GM19372 (cell line): ENCODE data around the gene PATJ.
"Not testable (repeated sequence)": the region's sequence is repeated elsewhere in the genome, so short reads cannot be mapped to it uniquely, and the experiment has no call there.

ENCODE experiments used
- ATAC-seq: cut with Tn5 transposase; IDR thresholded peaks from one replicate; pipeline ENCODE4 v1.9.1; 2021; ENCODE audit warnings: mild to moderate bottlenecking, low read depth, moderate library complexity; ENCODE audit not compliant: unreplicated experiment

Gene PATJ

GRCh38 chr1:61741711-61742619 is at the start of gene PATJ:
PATJ (plus strand) TSS chr1:61742480; CDS start chr1:61762893, 20,413 bp downstream.
- peak; percentile 76 for ATAC-seq

GRCh38 chr1:61699911-61700851 is 42.1 kb upstream of the PATJ start:
- ATAC-seq = no peak

GRCh38 chr1:61708953-61709907 is 33.0 kb upstream of the PATJ start:
- no peak for ATAC-seq

- no peak for ATAC-seq
Measured at GRCh38 chr1:61709908-61710289, 32.4 kb upstream of the PATJ start.

GRCh38 chr1:61711257-61711656 is 31.0 kb upstream of the PATJ start:
- ATAC-seq = not testable (repeated sequence)

DNA sequence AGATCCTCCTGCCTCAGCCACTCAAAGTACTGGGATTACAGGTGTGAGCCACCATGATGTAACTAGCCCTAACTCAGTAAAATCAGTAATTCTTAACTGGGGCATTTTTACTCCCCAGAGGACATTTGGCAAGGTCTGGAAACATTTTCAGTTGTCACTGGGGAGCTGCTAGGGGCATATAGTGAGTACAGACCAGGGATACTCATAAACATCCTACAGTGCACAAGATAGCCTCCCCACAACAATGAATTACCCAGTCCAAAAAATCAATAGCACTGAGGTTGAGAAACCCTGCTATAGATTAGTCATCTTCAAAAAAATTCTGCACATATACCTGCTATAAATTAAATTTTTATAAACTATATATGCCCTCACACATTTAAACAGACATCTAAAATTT is 30.3 kb upstream of the PATJ start:
- no peak for ATAC-seq

DNA sequence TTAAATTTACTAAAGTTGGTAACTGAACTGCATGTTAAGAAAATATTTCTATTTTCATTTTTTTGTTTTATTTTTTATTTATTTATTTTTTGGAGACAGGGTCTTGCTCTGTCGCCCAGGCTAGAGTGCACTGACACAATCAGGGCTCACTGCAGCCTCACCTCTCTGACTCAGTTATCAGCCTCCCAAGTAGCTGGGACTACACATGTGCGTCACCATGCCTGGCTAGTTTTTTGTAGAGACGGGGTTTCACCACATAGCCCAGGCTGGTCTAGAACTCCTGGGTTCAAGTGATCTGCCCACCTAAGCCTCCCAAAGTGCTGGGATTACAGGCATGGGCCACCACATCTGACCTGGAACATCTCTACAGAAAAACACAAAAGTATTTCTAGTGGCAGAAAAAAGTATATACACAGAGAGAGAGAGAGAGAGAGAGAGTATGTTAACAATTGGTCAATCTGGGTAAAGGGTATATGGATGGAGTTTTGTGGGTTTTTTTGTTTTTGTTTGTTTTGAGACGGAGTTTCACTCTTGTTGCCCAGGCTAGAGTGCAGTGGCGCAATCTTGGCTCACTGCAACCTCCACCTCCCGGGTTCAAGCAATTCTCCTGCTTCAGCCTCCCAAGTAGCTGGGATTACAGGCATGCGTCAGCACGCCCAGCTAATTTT is 23.1 kb upstream of the PATJ start:
- not testable (repeated sequence) for ATAC-seq

DNA sequence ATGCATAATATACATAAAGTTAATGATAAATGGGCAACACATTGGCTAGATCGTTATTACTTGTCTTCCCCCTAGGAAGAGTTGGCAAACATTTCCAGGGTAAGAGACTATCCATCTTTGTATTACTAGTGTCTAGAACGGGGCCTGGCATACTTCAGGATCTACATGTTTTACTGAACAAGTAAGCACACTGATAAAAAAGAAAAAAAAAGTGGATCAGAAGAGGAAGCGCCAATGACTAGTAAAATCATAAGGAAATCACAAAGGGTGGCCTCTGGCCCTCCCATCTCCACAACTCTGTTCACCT is 17.8 kb upstream of the PATJ start:
- no peak for ATAC-seq

GRCh38 chr1:61724813-61725694 is 17.2 kb upstream of the PATJ start, which contains the start of gene TM2D1:
TM2D1 (minus strand) TSS chr1:61725141; CDS start chr1:61725120, 21 bp downstream.
- ATAC-seq = peak; percentile 99

- no peak for ATAC-seq
Measured at GRCh38 chr1:61727544-61727943, 14.7 kb upstream of the PATJ start.

- ATAC-seq = not testable (repeated sequence)
Measured at GRCh38 chr1:61730679-61731078, 11.6 kb upstream of the PATJ start.

DNA sequence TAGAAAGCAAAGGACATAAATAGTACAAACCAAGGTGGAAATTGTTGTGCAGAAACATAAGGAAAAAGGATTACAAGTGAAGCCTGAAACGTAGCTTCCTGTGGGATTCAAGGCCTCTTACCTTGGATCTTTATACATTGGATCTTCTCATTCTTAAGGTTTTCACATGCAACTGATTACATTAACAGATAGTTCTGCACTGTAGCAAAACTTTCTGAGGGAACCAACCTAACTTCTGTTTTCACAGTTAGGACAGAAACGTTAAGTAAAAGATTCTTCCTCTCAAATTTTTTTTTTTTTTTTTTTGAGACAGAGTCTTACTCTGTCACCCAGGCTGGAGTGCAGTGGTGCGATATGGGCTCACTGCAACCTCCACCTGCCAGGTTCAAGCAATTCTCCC is 9.6 kb upstream of the PATJ start:
- no peak for ATAC-seq

DNA sequence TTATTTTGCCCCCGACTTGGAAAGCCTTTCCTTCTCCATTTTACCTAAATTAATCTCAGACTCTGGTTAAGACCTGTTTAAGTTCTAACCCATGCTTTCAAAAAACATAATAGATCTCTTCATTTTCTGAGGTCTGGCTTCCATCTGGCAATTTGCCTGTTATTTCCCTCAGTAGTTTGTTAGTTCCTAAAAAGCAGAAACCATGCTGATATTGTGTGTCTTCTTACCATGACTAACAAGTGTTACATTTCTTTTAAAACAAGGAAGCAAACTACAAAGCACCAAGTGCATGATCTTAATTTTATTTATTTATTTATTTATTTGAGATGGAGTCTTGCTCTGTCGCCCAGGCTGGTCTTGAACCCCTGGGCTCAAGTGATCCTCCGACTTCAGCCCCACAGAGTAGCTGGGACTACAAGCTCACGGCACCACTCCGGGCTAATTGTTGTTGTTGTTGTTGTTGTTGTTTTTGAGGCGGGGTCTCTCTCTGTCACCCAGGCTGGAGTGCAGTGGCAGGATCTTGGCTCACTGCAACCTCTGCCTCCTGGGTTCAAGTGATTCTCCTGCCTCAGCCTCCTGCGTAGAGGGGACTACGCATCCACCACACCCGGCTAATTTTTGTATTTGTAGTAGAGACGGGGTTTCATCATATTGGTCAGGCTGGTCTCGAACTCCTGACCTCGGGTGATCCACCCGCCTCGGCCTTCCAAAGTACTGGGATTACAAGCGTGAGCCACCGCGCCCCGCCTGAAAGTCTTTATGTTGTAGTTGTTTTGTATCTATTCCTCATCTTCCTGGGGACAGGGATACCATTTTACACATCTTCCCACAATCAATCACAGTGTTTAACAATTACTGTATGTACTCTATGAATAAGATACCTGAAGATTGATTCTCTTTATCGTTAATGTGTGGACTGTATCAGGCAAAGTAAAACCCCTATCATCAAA is 1.3 kb upstream of the PATJ start:
- ATAC-seq = no peak

GRCh38 chr1:61742620-61743430 is 545 bp downstream of the PATJ start:
- ATAC-seq = peak; percentile 49

GRCh38 chr1:61743431-61743705 is 1.1 kb downstream of the PATJ start:
- no peak for ATAC-seq

DNA sequence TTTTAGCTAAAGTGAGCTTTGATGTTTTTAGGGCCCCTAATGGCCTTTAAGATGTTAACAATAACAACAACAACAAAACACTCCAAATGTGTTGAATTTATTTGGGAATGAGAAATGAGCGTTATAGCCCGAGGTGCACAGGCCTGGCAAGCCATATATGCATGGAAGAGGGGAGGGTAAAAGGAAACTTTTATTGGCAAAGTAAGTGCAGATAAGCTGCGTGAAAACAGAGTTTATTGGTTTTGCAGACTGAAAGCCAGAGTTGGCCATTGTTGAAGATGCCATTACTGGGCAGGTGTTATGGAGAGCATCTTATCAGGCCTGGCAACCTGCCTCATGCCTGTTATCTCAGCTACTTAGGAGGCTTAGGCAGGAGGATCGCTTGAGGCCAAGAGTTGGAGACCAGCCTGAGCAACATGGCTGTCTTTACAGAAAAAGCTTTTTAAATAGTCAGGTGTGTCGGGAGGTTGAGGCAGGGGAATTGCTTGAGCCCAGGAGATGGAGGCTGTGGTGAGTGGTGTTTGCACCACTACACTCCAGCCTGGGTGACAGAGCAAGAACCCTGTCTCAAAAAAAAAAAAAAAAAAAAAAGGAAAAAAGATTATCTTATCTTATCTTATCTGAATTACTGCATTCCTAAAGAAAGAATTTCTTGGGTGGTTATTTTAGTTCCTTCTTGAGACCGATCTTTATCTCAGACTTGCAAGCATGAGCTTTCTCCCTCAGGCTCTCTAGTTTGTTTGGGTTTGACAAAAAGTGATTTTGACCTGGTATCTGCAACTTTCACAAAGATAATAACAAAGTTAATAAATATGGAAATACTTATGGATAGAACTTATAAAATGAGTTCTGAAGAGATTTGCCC is 1.7 kb downstream of the PATJ start:
- no peak for ATAC-seq
